ENCODE measurements around the gene PLCXD3.
"Not testable (repeated sequence)": the region's sequence is repeated elsewhere in the genome, so short reads cannot be mapped to it uniquely, and the experiment has no call there.

The PLCXD3 gene

DNA sequence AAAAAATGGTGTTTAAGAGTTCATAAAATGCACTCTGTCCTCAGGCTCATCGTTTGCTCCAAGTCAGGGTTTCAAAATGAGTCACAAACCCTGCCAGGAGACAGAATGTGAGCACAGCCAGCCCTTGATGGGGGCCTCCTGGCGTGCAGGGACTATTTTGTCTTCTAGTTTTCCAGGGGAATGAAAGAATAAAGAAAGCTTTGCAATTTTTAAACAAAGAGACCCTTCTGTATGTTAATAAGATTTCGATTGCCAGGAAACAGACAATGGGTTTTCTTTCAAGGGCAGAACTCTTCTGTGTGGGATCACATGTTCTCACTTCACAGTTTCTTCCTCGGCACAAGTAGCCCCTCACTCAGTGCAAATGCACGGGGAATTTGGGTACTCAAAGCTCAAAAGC is 175.6 kb downstream of the PLCXD3 start:
- in situ Hi-C loops (cut with HindIII; ENCODE audit: low pct_ligation_motif_present, low sequenced_read_pairs) = no loop called here
- H3K36me3 ChIP-seq (replicated peaks) = no peaks in the 10 kb centered on the region
- no peaks in the 10 kb centered on the region for H3K27me3 ChIP-seq (replicated peaks)
- TF ChIP-seq, protein P1, sequence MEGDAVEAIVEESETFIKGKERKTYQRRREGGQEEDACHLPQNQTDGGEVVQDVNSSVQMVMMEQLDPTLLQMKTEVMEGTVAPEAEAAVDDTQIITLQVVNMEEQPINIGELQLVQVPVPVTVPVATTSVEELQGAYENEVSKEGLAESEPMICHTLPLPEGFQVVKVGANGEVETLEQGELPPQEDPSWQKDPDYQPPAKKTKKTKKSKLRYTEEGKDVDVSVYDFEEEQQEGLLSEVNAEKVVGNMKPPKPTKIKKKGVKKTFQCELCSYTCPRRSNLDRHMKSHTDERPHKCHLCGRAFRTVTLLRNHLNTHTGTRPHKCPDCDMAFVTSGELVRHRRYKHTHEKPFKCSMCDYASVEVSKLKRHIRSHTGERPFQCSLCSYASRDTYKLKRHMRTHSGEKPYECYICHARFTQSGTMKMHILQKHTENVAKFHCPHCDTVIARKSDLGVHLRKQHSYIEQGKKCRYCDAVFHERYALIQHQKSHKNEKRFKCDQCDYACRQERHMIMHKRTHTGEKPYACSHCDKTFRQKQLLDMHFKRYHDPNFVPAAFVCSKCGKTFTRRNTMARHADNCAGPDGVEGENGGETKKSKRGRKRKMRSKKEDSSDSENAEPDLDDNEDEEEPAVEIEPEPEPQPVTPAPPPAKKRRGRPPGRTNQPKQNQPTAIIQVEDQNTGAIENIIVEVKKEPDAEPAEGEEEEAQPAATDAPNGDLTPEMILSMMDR (IDR thresholded peaks at IDR 0.05; ENCODE audit: low read depth, low read length, missing control alignments) = no peak
- no peak overlapping the region for H3K27ac ChIP-seq
- no peak for DNase-seq
- H3K4me3 ChIP-seq (ENCODE audit: low read depth, low read length) = no peak overlapping the region

GRCh38 chr5:41334221-41334620 is 176.2 kb downstream of the PLCXD3 start:
- Histone ChIP-seq H3K36me3 (replicated peaks) (no peaks in the 10 kb centered on the region), H3K27ac (no peak overlapping the region), H3K4me3 (ENCODE audit: low read depth, low read length) (no peak overlapping the region), H3K27me3 (replicated peaks) (no peaks in the 10 kb centered on the region)
- TF ChIP-seq, protein P1 (IDR thresholded peaks at IDR 0.05; ENCODE audit: low read depth, low read length, missing control alignments) = no peak
- no peak for DNase-seq
- in situ Hi-C loops (cut with HindIII; ENCODE audit: low pct_ligation_motif_present, low sequenced_read_pairs) = no loop called here

DNA sequence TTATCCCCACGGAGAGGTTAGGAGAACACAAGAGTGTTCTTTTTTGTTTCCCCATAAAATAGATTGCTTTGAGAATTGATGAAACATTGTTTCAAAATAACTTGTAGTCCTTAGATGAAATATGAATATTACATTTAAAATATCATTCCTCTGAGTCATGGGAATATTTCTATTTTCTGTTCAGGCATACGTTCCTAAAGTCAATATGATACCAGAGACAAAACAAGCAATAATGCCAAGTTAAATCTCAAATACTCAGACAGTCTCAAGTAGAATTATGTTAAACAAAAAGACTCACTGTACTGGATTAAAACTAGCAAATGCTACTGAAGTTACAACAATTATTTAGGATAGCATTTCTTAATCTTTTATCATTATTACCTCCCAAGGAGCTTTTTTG is 185.3 kb downstream of the PLCXD3 start:
- Histone ChIP-seq H3K27me3 (replicated peaks) (no peaks in the 10 kb centered on the region), H3K36me3 (replicated peaks) (no peaks in the 10 kb centered on the region), H3K27ac (no peak overlapping the region), H3K4me3 (ENCODE audit: low read depth, low read length) (no peak overlapping the region)
- in situ Hi-C loops (cut with HindIII; ENCODE audit: low pct_ligation_motif_present, low sequenced_read_pairs) = no loop called here
- TF ChIP-seq, protein P1 (IDR thresholded peaks at IDR 0.05; ENCODE audit: low read depth, low read length, missing control alignments) = no peak
- no peak for DNase-seq

DNA sequence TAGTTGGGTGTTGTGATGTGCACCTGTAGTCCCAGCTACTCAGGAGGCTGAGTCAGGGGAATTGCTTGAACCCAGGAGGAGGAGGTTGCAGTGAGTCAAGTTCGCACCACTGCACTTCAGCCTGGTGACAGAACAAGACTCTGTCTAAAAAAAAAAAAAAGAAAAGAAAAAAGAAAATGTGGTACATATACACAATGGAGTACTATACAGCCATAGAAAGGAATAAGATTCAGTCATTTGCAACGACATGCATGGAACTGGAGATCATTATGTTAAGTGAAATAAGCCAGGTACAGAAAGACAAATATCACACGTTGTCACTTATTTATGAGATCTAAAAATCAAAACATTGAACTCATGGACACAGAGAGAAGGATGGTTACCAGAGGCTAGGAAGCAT is 187.6 kb downstream of the PLCXD3 start:
- DNase-seq; H3K27ac ChIP-seq; in situ Hi-C loops (cut with HindIII; ENCODE audit: low pct_ligation_motif_present, low sequenced_read_pairs); H3K36me3 ChIP-seq (replicated peaks); H3K4me3 ChIP-seq (ENCODE audit: low read depth, low read length); H3K27me3 ChIP-seq (replicated peaks): not testable (repeated sequence)

DNA sequence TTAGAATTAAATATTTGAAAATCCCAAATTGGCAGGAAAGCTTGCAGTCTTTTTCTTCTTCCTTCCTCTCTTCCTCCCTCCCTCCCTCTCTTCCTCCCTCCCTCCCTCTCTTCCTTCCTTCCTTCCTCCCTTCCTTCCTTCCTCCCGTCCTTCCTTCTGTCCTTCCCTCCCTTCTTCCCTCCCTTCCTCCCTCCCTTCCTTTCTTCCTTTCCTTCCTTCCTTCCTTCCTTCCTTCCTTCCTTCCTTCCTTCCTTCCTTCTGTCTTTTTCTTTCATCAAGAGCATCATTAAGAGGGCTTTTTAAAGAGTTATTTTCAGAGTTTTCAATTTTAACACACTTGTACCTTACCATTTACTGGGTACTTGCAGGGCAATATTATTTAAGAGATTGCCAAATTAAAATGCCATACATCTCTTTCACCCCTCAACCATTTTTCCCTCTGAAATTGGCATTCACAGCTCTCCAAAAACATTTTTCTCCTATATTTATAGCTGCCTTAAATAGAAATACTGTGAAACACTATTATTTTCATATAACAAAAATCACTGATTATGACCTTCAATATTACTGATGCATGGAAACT is 197.8 kb downstream of the PLCXD3 start:
- in situ Hi-C loops (cut with HindIII; ENCODE audit: low pct_ligation_motif_present, low sequenced_read_pairs) = no loop called here
- TF ChIP-seq, protein P1 (IDR thresholded peaks at IDR 0.05; ENCODE audit: low read depth, low read length, missing control alignments) = no peak
- no peak for DNase-seq
- no peak overlapping the region for H3K27ac ChIP-seq
- no peak overlapping the region for H3K4me3 ChIP-seq (ENCODE audit: low read depth, low read length)
- H3K36me3 ChIP-seq (replicated peaks) = no peaks in the 10 kb centered on the region
- H3K27me3 ChIP-seq (replicated peaks) = no peaks in the 10 kb centered on the region

DNA sequence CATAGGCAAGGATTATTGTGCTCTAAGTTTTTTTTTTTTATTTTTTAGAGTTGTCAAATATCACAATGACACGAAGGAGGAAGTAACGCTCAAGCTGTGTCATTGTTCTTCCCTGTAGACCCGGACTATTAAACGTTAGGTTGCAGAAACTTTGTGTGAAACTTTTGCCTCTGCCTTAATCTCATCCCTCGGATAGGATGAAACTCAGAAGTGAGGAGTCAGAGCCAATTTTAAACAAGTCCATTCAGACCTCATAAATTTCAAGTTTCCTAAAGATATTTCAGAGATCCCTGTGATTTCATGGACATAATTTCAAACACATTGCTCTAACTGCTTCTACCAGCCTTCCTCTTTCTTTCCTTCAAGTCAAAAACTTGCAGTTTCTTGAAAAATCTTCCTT is 198.3 kb downstream of the PLCXD3 start:
- DNase-seq = no peak
- in situ Hi-C loops (cut with HindIII; ENCODE audit: low pct_ligation_motif_present, low sequenced_read_pairs) = no loop called here
- Histone ChIP-seq H3K36me3 (replicated peaks) (no peaks in the 10 kb centered on the region), H3K4me3 (ENCODE audit: low read depth, low read length) (no peak overlapping the region), H3K27me3 (replicated peaks) (no peaks in the 10 kb centered on the region), H3K27ac (no peak overlapping the region)
- TF ChIP-seq, protein P1 (IDR thresholded peaks at IDR 0.05; ENCODE audit: low read depth, low read length, missing control alignments) = no peak
